ENCODE data around the gene IGFLR1. TPM values are rescaled to one million over a fixed set of nuclear protein-coding genes. Genes with fewer than 3 reads are reported as not detected.

Gene IGFLR1
- polyA plus RNA-seq, 1 donor from 2014 or later, result 4.6 TPM

DNA sequence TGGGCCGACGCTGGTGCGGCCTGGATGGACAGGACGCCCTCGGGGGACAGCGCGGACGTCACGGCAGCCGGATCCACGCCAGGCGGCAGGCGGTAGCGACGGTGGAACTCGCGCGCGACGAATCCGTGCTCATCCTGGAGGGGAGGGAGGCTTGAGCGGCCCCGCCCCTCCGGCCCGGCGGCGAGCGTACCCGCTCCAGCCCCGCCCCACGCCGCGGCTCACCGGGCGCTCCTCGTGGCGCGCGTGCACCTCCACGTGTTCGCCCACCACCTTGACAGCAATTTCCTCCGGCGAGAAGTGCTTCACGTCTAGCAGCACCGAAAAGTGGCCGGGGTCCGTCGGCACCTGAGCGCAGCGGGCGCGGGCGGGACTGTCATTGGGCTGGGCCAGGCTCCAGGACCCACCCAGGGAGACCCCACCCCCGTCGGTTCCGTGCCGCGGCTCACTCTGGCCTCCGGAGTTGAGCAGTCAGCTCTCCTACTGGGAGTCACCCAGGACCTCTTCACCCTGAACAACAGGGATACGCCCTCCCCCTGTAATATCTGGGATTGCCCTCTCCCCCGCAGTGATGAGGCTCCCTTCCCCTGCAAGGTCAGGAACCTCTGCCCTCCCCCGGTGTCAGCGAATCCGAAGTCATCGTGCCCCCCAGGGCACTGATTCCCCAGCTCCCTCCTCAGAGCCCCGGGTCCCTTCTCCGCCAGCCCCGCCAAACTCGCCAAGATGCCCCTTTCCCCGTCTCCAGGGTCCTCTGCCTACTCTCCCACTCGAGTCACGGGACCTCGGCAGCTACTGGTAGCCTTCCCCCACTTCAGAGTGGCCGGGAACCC, 13.5 kb upstream of the IGFLR1 start:
- Histone ChIP-seq H3K9me2 (ENCODE audit: insufficient read depth, low read length) (no peaks in the 10 kb centered on the region), H3K4me2 (ENCODE audit: low read length) (no peak overlapping the region), H3K27ac (ENCODE audit: low read length) (no peak overlapping the region), H4K20me1 (ENCODE audit: insufficient read depth) (no peaks in the 10 kb centered on the region), H3K4me3 (ENCODE audit: low read length) (no peak overlapping the region), H3F3A (ENCODE audit: insufficient read depth, low read length, poor library complexity, severe bottlenecking) (no peaks in the 10 kb centered on the region), H3K79me2 (replicated peaks; ENCODE audit: insufficient read depth, low read length) (peaks cover 15% of the 10 kb centered on the region), H3K27me3 (ENCODE audit: insufficient read depth, low read depth, low read length) (no peaks in the 10 kb centered on the region), H3K9me3 (ENCODE audit: low read length) (no peaks in the 10 kb centered on the region), H2AFZ (ENCODE audit: low read depth, low read length) (no peak overlapping the region), H3K9ac (ENCODE audit: low read length) (no peak overlapping the region), H3K36me3 (ENCODE audit: insufficient read depth, low read length) (peaks cover 8% of the 10 kb centered on the region)
- TF ChIP-seq RAD21 (conservative IDR thresholded peaks at IDR 0.05), result no peak
- TF ChIP-seq TAF1 (IDR thresholded peaks at IDR 0.05; ENCODE audit: low read depth), result no peak
- TF ChIP-seq EZH2 (IDR thresholded peaks at IDR 0.05; ENCODE audit: borderline replicate concordance, insufficient read depth, low read length, poor library complexity, severe bottlenecking), result no peak
- no peak for TF ChIP-seq POLR2AphosphoS5 (IDR thresholded peaks at IDR 0.05)
- no peak for TF ChIP-seq EP300 (conservative IDR thresholded peaks at IDR 0.05; ENCODE audit: poor library complexity, severe bottlenecking)
- TF ChIP-seq SMC3 (conservative IDR thresholded peaks at IDR 0.05; ENCODE audit: poor library complexity), result no peak
- no peak for TF ChIP-seq REST (IDR thresholded peaks at IDR 0.05; ENCODE audit: borderline replicate concordance)
- no peak for TF ChIP-seq MXI1 (conservative IDR thresholded peaks at IDR 0.05; ENCODE audit: poor library complexity, severe bottlenecking)
- TF ChIP-seq, protein P1, sequence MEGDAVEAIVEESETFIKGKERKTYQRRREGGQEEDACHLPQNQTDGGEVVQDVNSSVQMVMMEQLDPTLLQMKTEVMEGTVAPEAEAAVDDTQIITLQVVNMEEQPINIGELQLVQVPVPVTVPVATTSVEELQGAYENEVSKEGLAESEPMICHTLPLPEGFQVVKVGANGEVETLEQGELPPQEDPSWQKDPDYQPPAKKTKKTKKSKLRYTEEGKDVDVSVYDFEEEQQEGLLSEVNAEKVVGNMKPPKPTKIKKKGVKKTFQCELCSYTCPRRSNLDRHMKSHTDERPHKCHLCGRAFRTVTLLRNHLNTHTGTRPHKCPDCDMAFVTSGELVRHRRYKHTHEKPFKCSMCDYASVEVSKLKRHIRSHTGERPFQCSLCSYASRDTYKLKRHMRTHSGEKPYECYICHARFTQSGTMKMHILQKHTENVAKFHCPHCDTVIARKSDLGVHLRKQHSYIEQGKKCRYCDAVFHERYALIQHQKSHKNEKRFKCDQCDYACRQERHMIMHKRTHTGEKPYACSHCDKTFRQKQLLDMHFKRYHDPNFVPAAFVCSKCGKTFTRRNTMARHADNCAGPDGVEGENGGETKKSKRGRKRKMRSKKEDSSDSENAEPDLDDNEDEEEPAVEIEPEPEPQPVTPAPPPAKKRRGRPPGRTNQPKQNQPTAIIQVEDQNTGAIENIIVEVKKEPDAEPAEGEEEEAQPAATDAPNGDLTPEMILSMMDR (IDR thresholded peaks at IDR 0.05; ENCODE audit: poor library complexity, severe bottlenecking), result no peak

DNA sequence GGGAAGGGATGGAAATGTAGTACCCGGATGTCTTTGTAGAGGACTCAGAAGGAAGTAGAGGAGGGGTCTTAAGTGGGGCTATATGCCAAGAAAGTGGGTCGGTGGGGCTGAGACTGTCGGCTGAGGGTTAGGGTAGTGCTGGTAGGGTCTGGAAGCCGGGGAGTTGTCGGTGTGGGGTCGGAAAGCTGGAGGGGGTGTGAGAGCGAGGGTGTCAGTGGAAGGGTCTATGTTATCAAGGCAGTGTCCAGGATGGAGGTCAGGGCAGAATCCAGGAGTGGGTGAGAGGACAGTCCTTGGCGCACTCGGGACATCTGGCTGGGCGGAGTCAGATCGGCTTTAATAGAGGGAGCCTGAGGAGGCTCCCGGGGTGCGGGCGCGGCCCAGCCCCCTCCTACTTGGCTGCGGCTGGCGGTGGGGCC, 12.9 kb upstream of the IGFLR1 start:
- Histone ChIP-seq H3K27ac (ENCODE audit: low read length) (no peak overlapping the region), H3K4me3 (ENCODE audit: low read length) (no peak overlapping the region), H2AFZ (ENCODE audit: low read depth, low read length) (no peak overlapping the region), H3K9ac (ENCODE audit: low read length) (no peak overlapping the region), H3K36me3 (ENCODE audit: insufficient read depth, low read length) (peaks cover 8% of the 10 kb centered on the region), H4K20me1 (ENCODE audit: insufficient read depth) (no peaks in the 10 kb centered on the region), H3K9me2 (ENCODE audit: insufficient read depth, low read length) (no peaks in the 10 kb centered on the region), H3K9me3 (ENCODE audit: low read length) (no peaks in the 10 kb centered on the region), H3K27me3 (ENCODE audit: insufficient read depth, low read depth, low read length) (no peaks in the 10 kb centered on the region), H3K79me2 (replicated peaks; ENCODE audit: insufficient read depth, low read length) (peaks cover 15% of the 10 kb centered on the region), H3K4me2 (ENCODE audit: low read length) (no peak overlapping the region), H3F3A (ENCODE audit: insufficient read depth, low read length, poor library complexity, severe bottlenecking) (no peaks in the 10 kb centered on the region)
- TF ChIP-seq, protein P1 (IDR thresholded peaks at IDR 0.05; ENCODE audit: poor library complexity, severe bottlenecking), result no peak
- TF ChIP-seq TAF1 (IDR thresholded peaks at IDR 0.05; ENCODE audit: low read depth) (no peak), MXI1 (conservative IDR thresholded peaks at IDR 0.05; ENCODE audit: poor library complexity, severe bottlenecking) (no peak), RAD21 (conservative IDR thresholded peaks at IDR 0.05) (no peak), EP300 (conservative IDR thresholded peaks at IDR 0.05; ENCODE audit: poor library complexity, severe bottlenecking) (no peak), EZH2 (IDR thresholded peaks at IDR 0.05; ENCODE audit: borderline replicate concordance, insufficient read depth, low read length, poor library complexity, severe bottlenecking) (no peak), SMC3 (conservative IDR thresholded peaks at IDR 0.05; ENCODE audit: poor library complexity) (no peak), POLR2AphosphoS5 (IDR thresholded peaks at IDR 0.05) (no peak), REST (IDR thresholded peaks at IDR 0.05; ENCODE audit: borderline replicate concordance) (no peak)
